Stimulated activated naive CD4-positive, alpha-beta T cell treated with Interleukin-2 at 50 U/mL for 16 hours (primary cell): ENCODE data around the gene KCNQ4.

ENCODE experiments used
- DNase-seq: peaks from one replicate; lab custom pipeline; 2025; lab: John Stamatoyannopoulos, UW

Gene KCNQ4

DNA sequence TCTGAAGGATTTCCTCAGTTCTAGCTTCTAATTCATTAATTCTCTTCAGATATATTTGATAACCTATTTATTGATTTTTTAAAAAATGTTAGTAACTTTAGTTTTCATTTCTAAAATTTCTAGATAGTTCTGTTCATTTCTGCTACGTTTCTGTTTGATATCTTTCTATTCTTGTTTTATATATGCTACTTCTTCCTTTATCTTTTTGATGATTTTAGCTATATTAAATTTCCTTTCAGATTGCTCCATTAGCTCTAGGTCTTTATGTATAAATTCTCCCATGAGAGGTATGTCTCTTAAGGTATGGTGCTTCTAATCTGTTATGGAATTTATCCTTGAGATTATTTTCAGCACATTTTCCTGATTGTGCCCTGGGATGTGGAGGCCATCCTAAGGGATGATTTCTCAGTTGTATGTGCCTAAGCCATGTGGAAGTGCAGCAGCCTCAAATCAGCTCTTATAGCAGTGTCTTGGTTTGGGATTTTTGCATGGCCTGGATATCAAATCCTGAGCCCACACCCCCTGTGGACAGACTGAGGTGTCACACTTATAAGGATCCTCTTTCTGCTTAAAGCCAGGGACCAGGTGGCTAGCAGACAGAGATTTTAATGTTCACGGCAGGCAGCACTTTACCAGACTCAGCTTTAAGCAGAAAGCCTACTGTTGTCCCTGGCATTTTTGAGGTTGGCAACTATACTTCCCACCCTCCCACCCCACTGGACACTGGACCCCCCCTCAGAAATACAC, 6.2 kb upstream of the KCNQ4 start:
- DNase-seq = no peak

DNA sequence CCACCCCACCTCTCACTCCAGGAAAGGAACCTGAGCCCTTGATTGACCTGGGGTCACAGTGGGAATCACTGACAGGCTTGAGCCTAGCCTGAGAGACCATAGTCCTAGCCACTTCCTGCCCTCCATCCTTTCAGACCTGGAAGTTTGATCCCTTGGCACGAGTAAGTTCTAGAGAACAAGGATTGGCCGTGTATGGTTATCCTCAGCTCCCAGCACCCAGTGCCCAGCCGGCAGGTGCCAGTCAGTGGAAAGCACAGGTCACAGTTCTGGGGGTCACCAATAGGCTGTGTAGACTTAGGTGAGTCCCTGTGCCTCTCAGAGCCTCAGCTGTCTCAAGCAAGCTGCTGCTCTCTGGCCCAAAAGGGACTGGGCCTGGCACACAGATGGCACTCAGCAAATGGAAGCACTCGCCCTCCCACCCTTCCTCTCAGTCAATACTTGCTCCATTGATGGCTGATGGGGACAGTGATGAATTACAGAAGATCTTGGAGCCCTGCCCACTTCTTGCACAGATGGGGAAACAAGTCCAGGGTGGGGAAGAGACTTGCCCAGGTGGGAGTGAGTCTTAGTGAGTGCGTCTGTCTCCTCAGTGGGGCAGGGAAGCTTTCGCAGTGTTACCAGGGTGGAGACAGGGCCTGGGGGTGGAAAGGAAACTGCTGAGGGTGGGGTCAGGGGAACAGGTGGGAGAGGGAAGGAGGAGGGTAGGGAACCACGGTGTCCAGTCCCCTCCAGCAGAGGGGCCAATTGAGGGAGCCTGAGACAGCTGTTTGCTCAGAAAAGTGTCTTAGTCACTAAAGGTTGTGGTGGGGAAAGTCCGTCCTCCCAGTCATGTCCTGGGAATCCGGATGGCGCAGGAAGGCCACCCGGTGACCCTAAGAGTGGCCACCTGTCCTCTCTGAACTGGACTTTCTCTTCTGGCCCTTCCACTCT, 2.6 kb upstream of the KCNQ4 start:
- DNase-seq = no peak

DNA sequence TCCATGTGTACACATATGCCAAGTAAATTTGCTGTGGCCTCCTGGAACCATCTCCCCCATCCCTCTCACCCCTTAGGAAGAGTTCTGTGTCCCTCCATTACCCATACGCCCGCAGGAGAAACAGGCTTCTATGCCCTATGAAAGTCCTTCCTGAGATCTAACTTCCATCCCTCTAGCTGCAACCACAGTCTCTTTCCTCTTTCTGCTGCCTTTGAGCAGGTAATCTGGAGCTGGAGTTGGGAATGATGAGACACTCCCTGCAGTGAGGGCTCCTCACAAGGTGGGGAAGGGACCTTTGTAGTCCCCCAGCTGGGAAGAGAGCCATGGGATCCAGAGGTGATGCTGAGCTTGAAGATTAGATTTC, 2.0 kb upstream of the KCNQ4 start:
- no peak for DNase-seq

DNA sequence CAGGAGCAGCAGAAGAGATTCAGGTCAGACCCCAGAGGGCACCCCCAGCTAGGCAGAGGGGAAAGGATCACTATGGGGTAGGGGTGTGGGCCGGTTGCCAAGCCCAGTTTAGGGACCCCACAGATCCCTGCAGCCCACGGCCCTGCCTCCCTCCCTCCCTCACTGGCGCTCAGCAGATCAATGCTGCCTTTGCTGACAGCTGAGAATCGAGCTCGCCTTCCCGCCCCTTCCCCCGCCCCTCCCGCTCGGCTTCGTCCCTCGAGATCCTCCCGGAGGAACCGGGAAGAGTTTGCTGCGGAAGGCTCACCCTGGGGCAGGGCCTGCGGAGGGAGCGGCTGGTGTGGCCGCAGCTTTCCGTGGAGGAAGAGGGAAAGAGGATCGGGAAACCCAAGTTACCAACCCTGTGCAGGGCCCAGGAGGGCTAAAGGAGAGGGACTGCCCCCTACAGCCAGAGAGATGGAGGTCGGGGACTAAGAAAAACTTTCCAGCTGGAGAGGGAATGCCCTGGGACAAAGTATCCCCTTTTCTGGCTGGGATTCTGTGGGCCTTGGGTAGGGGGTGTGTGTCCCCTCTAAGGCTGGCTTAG, 1.1 kb upstream of the KCNQ4 start:
- no peak for DNase-seq

DNA sequence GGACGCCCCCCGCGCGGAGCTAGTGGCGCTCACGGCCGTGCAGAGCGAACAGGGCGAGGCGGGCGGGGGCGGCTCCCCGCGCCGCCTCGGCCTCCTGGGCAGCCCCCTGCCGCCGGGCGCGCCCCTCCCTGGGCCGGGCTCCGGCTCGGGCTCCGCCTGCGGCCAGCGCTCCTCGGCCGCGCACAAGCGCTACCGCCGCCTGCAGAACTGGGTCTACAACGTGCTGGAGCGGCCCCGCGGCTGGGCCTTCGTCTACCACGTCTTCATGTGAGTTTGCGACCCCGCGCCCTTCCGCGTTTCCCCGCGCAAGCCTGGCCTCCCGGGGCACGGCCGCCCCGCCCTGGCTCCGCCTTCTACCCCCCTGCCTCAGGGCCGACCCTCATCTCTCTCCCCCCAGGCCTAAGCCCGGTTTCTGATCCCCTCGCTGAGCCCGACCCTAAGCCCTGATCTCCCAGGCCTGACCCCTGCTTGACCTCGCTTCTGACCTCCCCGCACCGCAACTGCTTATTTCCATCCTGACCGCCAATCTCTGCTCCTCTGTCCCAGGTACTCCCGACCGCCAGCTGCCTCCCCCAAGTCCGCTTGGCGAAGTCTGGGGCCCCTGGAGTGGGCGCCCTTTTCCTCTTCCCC, 669 bp downstream of the KCNQ4 start:
- no peak for DNase-seq

DNA sequence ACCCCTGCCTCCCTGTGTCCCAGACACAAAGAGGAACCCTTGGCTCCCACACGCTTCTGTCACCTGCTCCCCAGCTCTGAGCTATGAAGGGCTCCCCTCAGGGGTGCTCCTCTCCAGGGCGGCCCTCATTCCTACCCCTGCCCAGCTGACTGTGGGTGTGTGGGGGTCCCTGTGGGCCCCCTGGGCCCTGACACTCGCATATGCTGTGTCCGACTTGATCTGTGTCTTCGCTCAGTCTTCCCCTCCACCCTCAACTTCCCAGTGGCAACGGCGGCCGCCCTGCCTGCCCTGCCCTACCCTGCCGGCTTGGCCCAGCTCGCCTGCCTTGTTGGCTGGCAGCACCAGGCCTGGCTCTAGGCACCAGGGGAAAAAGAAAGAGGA, 1.2 kb downstream of the KCNQ4 start:
- DNase-seq = no peak

DNA sequence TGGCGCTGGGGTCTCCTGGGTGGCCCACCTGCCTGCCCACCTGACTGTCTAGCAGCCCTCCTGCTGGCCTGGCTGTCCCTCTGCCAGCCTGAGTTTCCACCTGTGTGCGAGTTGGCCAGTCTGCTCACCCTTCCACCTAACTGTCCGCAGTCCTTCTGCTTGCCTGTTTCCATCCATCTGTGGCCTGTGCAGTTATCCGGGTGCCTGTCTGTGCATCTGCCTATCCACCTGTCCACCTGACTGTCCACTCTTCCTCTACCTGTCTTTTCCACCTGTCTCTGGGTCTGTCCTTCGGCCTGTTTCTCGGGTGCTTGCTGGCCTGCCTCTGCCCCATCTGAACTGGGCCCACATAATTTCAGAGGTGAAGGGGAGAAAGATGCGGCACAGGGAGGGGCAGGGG, 1.9 kb downstream of the KCNQ4 start:
- DNase-seq = no peak

DNA sequence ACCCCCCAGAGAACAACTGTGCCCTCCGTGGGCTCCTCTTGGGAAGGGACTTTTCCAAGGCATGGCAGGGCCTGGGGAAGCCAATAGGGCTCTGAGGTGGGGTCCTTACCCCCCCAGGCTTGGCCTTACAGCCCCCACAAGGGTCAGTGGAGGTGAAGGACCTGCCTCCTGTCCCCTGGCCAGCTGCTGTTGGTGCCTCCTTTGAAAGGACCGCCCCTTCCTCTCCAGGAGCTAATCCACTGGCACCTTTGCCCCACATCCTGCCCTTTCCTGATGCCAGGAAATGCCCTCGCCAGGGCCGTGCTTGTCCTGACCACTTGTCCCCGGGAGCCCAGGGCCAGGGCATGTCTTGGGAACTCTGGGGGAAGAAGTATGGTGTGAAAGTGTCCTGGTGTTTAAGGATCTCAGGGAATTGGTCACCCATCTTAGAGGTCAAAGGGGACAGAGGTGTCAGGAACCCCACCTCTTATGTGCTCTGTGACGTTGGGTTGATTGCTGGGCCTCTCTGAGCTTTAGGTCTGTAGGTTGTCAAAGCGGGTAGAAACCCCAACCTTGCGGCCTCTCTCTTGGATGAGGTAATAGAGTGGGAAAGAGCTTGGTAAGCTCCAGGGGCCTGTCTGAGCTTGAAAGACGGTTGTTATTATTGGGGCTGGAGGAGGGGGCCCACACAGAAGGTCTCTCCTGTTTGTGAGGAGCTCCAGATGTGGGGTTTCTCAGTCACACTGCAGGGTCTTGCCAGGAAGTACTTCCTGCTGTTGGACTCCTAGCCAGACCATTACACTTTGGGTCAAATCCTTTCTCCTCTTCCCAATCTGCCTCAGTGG, 2.8 kb downstream of the KCNQ4 start:
- DNase-seq = no peak

DNA sequence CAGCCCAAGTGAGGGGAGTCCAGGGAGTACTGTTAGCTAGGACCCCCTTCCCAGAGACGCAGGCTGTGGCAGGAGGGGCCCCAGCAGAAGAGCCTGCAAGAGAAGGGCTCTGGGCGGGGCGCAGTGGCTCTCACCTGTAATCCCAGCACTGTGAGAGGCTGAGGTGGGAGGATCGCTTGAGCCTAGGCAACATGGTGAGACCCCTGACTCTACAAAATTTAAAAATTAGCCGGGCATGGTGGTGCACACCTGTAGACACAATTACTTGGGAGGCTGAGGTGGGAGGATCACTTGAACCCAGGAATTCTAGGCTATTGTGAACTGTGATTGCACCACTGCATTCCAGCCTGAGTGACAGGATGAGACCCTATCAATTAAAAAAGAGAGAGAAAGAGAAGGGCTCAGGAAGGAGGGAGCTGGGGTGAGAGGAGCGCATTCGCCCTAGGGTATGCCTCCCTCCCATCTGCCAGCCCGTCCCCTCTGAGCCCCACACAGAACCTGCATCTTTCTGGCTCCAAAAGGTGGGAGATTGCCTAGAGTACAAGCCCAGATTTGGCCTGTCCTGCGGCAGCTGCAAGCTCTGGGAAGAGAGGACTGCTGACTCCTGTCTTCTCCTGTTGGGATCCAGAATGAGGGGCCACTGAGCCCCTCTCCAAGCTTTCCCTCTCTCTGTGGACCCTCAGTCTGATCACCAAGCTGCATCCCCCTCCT, 3.6 kb downstream of the KCNQ4 start:
- DNase-seq = no peak

DNA sequence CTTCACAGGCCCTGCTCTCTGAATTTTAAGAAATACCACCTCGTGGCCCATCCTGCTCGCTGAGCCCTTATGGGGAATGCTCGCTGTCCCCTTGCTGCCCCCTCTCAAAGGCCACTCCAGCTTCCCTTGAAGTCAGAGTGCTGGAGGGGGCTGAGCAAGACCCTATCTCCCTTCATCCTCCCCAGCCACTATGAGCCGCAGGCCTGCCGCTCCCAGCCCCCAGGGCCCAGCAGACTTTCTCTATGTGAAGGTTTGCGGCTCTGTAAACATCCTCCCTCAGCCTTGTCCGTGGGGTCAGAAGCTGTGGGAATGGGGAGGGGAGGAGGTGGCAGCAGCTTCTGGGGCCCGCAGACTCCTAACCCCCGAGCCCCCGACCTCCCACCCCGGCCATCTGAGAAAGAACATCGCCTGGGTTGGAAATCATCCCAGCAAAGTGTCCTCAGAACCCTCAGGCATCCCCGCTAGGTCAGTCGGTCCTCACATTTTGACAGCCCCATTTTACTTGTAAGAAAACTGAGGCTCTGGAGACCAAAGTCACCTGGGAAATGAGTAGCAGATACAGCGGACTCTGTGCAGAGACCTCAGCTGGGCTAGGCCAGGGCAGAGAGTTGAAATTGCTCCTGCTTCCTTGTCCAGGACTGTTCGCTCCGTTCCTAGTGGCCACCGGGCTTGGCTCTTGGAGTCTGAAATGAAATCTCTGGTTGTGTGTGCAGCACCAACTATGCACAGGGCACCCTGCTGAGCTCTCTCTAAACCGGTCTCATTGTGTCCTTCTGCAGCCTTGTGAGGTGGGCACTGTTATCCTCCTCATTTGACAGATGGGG, 4.4 kb downstream of the KCNQ4 start:
- no peak for DNase-seq

DNA sequence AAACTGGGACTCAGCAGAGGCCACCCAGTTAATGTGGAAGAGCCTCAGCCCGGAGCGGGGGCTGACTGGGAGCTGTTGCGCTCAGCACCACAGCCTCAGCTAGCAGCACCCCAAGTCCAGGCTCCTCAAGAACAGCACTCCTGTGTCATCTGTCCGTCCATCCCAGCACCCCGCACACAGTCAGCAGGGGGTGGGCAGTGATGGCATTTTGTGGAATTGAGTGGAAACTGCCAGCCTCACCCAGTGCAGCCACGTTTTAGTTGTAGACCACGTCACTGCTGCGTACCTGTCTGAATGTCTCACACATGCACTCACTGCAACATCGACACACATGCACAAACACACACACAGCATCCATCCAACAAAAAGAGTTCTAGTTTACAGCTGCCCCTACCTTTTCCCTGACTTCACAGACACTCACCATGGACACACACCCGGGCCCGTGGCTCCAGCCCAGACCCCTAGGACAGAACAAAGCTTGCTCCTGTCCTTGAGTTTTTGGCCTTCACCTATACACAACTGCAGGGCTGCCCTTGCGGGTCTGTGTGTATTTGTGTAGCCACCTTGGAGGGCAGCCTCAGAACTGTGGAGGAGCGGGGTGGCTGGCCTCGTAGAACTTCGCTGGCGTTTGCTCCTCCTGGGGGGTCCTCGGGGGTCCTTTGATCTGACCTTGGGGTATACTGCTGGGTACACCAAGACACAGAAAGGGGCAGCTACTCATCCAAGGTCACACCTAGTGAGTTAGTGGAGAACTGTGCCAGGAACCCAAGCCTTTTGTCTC, 5.2 kb downstream of the KCNQ4 start:
- DNase-seq = no peak

DNA sequence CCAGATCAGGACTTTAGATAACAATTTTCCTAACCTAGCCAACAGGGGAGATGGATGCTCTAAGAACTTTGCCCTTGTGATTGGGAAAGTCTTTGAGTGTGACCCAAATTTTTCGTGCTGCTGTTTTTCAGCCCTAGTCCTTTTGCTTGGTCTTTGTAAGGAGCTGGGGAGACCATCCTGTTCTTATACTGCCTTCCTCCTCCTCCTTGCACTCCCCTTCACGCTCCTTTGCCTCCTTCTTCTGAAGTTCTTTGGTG, 5.7 kb downstream of the KCNQ4 start:
- no peak for DNase-seq

DNA sequence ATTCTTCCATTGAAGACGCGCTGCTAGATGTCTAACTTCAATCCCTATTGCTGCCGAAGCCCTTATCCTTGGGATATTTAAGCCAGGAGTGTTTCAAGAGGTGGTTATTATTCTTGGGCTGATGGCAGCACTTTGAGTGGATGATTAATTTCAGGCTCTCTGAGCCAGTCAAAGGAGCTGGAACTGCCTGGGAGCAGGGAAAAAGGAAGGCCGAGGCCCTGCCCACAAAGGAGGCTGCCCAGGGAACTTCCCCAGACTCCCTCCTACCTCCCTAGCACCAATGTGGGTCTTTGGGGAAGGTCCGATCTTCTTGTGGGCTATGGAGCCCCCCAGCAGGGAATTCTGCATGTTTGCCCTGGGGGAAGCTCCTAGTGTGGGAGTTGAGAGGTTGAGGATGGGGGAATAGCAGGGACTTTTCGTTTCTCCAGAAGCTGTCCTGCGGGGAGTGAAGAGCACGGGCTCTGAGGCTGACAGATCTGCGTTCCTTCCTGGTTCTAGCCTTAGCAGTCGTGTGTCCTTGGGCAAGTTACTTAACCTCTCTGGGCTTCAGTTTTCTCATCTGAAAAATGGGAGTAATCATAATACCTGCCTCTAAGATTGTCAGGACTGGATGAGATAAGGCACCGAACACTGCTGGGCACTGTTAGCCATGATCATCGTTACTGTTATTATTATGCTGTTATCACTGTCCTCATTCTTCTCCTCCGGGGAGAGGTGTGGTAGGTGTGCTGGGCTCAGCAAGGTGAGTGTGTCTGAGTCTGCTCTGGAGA, 6.3 kb downstream of the KCNQ4 start:
- DNase-seq = no peak

DNA sequence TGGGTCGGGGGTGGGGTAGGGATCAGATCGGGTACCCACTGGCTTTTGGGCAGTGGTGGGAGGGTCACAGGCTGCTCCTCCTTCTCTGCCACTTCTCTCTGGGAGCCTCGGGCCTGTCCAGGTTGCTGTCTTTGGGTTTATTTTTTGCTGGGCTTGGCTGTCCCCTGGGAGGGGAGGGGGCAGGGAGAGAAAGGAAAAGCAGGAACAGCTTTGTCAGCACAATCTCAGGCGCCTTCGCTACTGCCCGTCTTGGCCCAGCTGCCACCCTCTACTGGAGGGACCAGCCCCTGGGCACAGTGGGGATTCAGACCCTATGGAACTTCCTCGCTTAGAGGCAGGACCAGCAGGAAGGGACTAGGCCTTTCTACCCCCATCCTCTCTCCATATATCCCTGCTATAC, 8.4 kb downstream of the KCNQ4 start:
- no peak for DNase-seq

DNA sequence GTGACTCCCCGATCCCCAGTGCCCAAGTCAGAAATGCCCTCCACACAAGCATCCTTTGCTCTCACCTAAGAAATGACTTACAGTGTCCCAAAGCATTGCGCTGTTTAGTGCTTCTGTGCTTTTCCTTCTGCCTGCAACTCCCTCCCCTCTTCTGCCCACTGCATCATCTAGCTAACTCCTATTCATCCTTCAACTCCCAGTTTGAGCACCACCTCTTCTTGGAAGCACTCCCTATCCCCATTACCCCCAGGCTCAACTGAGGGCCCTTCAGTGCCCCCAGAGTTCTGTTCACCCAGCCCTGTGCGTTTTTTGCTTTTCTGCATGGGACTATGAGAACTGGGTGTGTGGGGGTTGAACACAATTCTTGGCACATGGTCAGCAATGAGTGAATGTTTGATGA, 10.0 kb downstream of the KCNQ4 start:
- DNase-seq = no peak

DNA sequence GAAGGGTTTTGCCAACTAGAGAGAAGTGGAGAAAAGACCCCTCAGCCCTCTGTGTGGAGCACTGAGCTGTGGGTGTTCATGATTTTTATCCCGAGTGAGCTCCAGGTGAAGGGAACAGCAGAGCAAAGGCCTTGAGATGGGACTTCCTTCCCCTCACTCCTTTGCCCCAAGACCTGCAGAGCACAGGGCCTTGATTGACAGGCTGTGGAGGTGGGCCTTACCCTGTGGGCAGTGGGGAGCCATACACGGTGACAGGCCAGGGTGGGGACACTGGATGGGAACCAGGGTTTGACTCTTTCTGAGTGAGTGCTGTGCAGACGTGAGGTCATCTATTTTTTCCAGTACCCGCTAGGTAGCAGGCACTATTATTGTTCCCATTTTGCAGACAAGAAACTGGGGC, 10.5 kb downstream of the KCNQ4 start:
- DNase-seq = no peak

DNA sequence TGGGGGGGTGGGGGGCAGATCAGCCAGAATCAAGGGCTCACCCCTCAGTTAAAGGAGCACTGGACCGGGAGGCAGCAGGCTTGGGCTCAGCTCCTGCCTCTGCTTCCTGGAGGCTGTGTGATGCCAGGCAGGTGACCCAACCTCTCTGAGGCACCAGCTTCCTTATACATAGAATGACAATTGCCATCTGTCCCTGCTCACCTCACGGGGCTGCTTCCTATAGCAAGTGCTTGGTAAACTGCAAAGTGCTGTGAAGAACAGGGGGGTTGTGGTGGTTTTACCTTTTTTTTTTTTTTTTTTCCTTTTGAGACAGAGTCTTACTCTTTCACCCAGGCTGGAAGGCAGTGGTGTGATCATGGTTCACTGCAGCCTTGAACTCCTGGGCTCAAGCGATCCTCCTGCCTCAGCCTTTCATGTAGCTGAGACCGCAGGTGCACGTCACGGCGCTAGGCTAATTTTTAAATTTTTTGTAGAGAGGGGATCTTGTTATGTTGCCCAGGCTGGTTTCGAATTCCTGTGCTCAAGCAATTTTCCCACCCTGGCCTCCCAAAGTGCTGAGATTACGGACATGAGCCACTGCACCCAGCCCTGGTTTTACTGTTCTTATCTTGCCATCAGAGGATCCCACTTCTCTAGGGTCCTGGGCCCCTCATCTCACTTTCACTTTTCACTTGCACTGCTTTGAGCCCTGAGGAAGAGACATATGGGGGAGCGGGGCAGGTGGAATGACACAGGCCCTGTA, 11.6 kb downstream of the KCNQ4 start:
- DNase-seq = peak; percentile 6
